ENCODE results near the gene ALG9.
A peak's percentile ranks its signal among the peaks of the same experiment; 100 is the strongest.

ALG9 gene

GRCh38 chr11:111879637-111879960 lies 8.2 kb upstream of the ALG9 start:
- DNase-seq, result no peak

DNA sequence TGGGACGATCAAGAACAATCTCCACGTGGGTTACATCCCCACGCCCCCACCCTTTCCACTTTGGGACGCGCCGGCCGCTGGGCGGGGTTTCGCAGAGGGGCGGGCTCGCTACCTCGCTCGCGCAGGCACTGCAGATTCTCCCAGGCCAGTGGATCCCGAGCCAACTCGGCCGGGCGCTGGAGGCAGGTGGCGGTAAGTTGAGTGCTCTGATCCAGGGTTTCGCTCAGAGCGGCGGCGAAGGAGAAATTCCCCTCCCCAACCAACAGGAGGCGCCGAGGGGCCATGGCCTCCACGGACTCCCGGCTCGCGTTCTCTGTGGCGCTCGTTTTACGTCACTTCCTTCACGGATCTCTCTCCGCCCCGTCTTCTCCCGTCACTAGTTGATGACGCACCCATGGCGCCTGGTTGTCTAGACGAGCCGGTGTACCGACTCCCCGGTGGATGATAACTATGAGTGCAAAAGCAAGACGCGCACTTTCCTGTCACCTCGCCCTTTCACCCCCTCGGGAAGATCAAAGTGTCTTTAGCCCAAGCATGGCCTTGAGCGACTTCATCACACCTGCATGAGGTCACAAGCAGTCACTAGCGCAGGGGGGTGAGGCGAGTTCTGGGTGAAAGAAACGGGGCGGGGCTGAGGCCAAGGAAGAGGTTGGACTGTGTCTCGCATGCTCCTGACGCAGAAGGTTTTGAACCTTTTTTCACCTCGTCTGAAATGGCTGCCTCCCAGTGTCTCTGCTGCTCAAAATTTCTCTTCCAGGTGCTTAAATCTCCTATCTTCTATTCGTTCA lies 7.7 kb upstream of the ALG9 start, which contains the start of the genes CFAP68 and FDXACB1:
TSS of gene CFAP68 (plus strand) at position 693 of the 788 bp plus-strand sequence. CDS start at position 713, 20 bp downstream.
TSS of gene FDXACB1 (minus strand) at position 317 of the 788 bp plus-strand sequence. CDS start at position 284, 33 bp downstream.
- peak; percentile 97 for DNase-seq

- no peak for DNase-seq
Observed at GRCh38 chr11:111878385-111878848, 7.0 kb upstream of the ALG9 start.

- DNase-seq, result no peak
Observed at GRCh38 chr11:111871693-111872161, 346 bp upstream of the ALG9 start.

- DNase-seq, result no peak
Observed at GRCh38 chr11:111870522-111870885, 877 bp downstream of the ALG9 start.

- no peak for DNase-seq
Observed at GRCh38 chr11:111870113-111870512, 1.3 kb downstream of the ALG9 start.

GRCh38 chr11:111860257-111860656 lies 11.1 kb downstream of the ALG9 start:
- DNase-seq, result no peak

DNA sequence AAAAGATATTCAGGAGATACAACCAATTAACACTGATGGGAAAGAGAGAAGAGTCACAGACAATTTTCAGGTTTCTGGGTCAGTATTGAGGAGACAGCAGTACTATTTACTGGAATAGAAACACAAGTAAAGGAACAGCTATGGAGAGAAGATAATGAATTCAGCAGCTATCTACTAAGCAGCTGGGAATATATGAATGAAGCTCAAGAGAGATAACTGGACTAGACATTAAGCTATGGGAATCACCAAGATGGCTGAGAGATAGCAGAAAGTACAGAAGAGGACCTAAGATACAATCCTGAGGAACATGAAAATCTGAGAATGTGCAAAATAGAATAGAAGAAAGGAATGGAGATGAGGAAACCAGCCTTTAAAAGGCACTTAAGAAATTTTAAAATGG lies 15.9 kb downstream of the ALG9 start:
- DNase-seq, result no peak

- no peak for DNase-seq
Observed at GRCh38 chr11:111852103-111852502, 19.3 kb downstream of the ALG9 start.

- no peak for DNase-seq
Observed at GRCh38 chr11:111851636-111852035, 19.7 kb downstream of the ALG9 start.

GRCh38 chr11:111851067-111851466 lies 20.3 kb downstream of the ALG9 start:
- no peak for DNase-seq

DNA sequence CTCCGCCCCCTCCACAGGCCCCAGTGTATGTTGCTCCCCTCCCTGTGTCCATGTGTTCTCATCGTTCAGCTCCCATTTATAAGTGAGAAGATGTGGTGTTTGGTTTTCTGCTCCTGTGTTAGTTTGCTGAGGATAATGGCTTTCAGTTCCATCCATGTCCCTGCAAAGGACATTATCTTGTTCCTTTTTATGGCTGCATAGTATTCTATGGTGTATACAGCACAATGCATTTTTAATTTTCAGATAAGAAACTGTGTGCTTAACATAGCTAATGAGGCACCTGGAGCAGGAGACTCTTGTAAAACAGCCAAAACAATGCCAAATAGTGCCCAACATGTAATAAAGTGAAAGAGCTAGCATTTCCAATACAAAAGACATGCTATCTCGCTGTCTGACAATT lies 21.8 kb downstream of the ALG9 start:
- no peak for DNase-seq

- no peak for DNase-seq
Observed at GRCh38 chr11:111846636-111847035, 24.7 kb downstream of the ALG9 start.

GRCh38 chr11:111846063-111846462 lies 25.3 kb downstream of the ALG9 start:
- no peak for DNase-seq

DNA sequence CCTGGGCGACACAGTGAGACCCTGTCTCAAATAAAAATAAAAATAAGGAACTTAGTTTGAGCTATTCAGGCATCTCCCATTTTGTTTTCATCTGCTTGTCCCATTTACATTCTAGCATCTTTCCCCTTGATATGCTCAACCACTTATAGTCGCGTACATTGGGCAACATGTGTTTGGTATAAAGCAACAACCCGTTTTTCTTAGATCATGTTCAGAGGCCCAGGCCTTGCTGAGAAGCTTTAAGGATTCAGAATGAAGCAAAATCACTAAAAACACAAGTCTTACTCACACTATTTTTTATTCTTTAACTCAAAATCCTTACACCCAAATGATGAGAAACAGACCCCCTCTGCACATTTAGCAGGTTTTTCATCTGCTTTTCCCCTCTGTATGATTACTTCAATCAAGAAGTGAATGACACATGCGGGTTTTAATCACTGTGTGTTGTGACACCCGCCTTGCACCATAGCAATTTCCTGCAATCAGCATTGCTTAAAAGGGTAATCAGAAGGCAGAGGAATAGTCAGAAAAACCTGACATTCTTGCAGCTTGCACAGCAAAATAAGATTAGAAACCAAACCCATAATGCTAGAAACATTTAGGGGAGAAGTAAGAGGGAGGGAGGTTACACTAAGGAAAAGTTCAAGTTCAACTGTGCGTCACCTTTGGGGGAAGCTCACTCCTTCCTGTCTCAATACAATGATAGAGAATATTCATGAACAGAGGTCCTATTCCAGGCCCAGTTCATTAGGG lies 25.9 kb downstream of the ALG9 start:
- peak in 1 of 2 donors; percentile 42 for DNase-seq

DNA sequence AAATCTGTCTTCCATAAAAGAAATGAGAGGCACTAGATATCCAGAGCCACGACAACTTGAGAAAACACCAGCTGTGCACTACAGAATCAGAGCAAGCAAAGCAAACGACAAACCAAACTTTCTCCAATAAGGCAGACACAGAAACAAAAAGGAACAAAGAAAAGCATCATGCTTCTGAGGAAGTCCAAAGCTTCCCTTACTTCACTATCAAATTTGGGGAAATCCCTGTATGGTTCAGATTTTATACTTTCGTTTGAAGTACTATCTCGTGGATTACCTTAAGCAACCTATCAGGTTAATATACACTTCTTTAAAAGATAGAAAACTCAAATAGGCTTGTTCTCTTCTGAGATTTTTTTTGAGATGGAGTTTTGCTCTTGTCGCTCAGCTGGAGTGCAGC lies 27.7 kb downstream of the ALG9 start:
- no peak for DNase-seq

DNA sequence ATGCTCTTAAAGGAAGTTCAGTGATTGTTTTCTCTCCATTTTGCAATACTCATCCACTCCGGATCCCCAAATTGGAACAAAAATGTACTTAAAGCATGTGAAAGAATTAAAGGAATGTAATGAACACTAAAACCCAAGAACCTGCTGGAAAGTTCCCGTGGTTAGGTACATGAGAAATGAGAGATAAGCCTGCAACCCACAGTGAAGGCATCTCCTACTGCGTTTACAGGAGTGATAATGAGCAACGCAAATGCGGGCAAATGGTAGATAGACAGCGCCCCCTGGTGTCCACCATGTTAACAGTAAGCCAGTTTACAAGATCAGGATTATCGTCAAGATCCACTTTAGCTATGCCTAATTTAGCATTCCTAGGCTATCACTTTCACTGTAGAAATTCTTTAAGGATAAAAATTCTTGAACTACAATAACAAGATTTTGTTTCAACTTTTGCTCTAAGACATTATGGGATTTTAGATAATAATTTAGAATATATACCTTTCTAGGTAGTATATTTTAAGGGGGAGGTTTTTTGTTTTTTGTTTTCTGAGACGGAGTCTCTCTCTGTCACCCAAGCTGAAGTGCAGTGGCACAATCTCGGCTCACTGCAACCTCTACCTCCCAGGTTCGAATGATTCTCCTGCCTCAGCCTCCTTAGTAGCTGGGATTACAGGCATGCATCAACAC lies 29.9 kb downstream of the ALG9 start:
- DNase-seq, result peak; percentile 82

DNA sequence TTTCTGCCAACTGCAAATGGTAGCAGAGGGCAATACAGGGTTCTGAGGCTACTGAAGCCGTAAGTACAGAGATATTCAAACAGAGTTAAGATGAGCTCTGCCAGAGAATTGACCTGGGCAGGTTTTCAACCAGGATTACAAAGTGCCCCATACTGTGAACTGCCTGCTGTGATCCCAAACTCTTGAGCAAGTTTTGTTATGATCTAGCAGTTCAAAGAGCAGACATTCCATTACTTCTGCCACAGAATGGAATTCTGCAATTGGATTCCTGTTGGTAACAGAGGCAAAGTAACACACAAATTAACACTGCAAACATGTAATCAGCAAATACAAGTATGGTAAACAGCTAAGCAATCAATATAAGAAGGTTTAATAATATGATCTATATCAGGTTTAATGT lies 31.2 kb downstream of the ALG9 start:
- DNase-seq, result no peak

DNA sequence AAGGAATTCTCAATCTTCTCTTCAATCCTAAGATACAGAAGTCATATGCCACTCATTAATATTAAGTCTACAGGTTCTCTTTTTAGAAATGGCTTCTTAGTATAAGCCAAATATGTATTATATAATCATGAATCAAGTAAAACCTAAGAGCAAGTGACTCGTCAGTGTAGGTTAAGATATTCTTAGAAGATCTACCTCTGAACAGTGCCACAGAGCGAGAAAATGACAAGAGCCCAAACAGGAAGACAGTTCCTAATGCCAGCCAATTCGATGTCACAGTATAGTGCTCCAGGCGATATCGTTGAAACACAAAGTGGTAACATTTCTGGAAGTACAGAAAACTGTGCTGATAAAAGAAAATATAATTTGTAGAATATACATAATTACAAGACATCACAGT lies 33.3 kb downstream of the ALG9 start:
- DNase-seq, result no peak

DNA sequence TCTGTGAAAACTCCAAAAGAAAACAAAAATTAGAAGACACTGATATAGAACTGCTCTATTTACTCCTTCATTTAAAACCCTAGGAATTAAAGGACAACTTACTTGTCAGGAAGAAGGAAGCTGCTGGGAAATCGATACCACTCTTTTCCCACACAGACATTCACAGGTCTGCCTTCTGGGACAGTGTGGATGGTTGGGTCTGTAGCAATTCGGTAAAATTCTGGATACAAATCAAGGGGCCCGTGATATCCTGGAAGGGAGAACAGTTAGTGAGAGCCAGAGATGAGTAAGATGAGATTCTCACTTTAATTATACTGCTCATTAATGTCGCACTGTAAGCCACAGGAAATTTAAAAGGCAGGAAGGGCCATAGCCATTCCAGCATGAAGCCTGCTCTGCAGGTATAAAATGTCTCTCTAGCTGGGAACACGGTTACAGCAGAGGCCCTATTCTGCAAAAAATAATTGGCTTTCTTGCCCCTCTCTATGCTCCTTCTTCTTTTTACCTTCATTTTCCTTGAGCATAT lies 34.0 kb downstream of the ALG9 start:
- DNase-seq, result no peak

DNA sequence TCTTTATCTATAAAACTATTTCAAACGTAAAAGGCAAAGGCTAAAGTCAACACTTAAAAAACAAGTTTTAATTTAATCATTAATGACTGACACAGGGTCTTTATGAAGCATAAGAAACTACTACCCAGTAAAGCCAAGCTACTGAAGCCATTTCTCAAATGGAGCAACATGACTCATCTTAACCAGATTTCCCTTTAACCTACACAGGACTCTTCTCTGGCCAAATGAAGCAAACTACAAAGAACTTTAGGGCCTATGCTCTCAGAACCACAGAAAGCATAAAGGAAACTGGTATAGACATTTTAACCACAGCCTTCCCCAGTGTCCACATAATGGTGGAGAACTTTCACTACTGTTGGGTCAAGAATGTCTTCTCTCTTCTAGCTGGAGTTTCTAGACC lies 34.7 kb downstream of the ALG9 start:
- no peak for DNase-seq

DNA sequence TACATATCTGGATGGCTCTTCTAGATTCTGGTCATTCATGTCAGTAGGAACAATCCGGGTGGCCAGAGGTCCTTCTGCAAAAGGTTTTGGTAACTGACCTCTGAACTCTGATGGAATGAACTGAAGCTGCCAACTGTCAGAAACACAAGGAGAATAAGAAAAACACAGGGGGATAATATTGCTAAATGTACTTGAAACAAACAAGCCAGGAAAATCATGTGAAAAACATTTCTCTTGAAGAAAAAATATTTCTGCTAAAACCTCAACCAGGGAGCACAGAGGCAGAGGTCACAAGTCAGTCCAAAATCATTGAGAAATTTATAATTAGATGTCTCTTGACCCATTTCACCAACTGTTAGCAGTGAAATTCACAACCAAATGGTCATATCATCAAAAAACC lies 35.2 kb downstream of the ALG9 start:
- no peak for DNase-seq

GRCh38 chr11:111835665-111836064 lies 35.7 kb downstream of the ALG9 start:
- DNase-seq, result no peak

Measured in CD4-positive, alpha-beta T cell treated with Interleukin-4 for 1 hour (primary cell).